ENCODE results near the gene PLA2G15. TPM values are rescaled to one million over a fixed set of nuclear protein-coding genes. Genes with fewer than 3 reads are reported as not detected.

PLA2G15 gene
- total RNA-seq, 4 donors from 2014 or later, result 10.4 to 22.0 (median 15.3) TPM

GRCh38 chr16:68236137-68236825 is 8.9 kb upstream of the PLA2G15 start:
- peak overlapping the region; percentile 85 to 89 (median 86) for H3K27ac ChIP-seq (replicated peaks in 1 of 4)
- no peaks in the 10 kb centered on the region for H3K27me3 ChIP-seq
- H3K4me1 ChIP-seq, result peaks cover 24 to 55% (median 36%) of the 10 kb centered on the region in 4 donors
- peaks cover 0 to 8% (median 5%) of the 10 kb centered on the region in 4 donors for H3K36me3 ChIP-seq
- peak in 1 of 2 donors; percentile 3 for TF ChIP-seq POLR2AphosphoS5 (IDR thresholded peaks at IDR 0.05)
- TF ChIP-seq, protein P1, sequence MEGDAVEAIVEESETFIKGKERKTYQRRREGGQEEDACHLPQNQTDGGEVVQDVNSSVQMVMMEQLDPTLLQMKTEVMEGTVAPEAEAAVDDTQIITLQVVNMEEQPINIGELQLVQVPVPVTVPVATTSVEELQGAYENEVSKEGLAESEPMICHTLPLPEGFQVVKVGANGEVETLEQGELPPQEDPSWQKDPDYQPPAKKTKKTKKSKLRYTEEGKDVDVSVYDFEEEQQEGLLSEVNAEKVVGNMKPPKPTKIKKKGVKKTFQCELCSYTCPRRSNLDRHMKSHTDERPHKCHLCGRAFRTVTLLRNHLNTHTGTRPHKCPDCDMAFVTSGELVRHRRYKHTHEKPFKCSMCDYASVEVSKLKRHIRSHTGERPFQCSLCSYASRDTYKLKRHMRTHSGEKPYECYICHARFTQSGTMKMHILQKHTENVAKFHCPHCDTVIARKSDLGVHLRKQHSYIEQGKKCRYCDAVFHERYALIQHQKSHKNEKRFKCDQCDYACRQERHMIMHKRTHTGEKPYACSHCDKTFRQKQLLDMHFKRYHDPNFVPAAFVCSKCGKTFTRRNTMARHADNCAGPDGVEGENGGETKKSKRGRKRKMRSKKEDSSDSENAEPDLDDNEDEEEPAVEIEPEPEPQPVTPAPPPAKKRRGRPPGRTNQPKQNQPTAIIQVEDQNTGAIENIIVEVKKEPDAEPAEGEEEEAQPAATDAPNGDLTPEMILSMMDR (IDR thresholded peaks at IDR 0.05), result no peak
- no peaks in the 10 kb centered on the region for H3K9me3 ChIP-seq
- intact Hi-C loops (cut with DNase I), result loop anchor here (5.0 kb wide), 1 partner anchor 149 kb away; the partner anchor contains the start of gene NFATC3
- peak overlapping the region; percentile 61 to 75 (median 68) for H3K4me3 ChIP-seq
- no peak for DNase-seq (ENCODE audit: extremely low spot score)
- WGBS, result 36% methylated on average over 14 of the region's 45 CpGs

- Histone ChIP-seq H3K36me3 (peaks cover 0 to 5% (median 1%) of the 10 kb centered on the region in 4 donors), H3K27me3 (no peaks in the 10 kb centered on the region), H3K4me1 (peaks cover 24 to 55% (median 36%) of the 10 kb centered on the region in 4 donors), H3K9me3 (no peaks in the 10 kb centered on the region), H3K4me3 (peak overlapping the region; percentile 61 to 75 (median 68)), H3K27ac (replicated peaks in 1 of 4) (peak overlapping the region; percentile 85 to 89 (median 86))
- intact Hi-C loops (cut with DNase I), result loop anchor here (5.0 kb wide), 1 partner anchor 150 kb away; the partner anchor contains the start of gene NFATC3
- DNase-seq (ENCODE audit: extremely low spot score), result no peak
- TF ChIP-seq EP300 (IDR thresholded peaks at IDR 0.05) (no peak), POLR2A (IDR thresholded peaks at IDR 0.05; ENCODE audit: low read depth) (no peak)
- TF ChIP-seq, protein P1 (IDR thresholded peaks at IDR 0.05), result no peak
- WGBS, result 27% methylated on average over 6 of the region's 21 CpGs
These were observed 8.3 kb upstream of the PLA2G15 start for GRCh38 chr16:68236826-68237242.

DNA sequence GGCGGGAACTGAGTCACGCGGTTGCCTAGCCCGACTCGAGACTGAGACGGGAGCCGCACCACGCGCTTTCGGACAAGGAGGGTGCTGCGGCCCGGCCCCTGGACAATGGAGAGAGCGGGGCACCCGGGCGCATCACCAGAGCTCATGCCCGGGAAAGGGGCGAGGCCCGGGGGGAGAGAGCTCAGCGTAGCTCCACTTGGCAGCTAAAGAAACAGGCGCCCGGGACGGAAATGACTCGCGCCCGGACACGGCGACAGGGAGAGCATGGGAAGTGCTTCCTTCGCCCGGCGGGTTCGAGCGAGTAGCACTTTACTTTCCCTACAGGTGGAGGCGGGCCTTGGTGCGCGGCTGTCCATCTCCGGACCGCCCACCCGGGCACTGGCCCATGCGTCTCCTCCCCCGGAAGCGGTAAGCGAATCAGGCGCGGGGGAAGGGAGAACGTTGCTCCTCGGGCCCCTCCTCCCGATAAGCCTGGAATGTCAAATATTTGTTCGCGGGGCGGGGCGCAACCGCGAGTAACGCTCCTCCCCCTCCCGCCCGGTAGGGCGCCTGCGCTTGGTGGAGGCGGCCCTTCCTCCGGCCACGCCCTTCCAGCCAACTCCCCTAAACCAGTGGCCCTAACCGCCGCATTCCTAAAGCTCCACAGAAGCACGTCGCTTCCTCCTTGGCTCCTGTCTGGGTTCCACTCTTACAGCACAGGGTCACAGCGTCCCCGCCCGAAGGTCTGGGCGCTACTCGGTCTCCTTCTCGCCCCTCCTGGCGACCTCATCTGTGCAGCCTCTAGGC is 7.7 kb upstream of the PLA2G15 start:
- intact Hi-C loops (cut with DNase I), result loop anchor here (5.0 kb wide), 1 partner anchor 150 kb away; the partner anchor contains the start of gene NFATC3
- Histone ChIP-seq H3K27me3 (no peaks in the 10 kb centered on the region), H3K27ac (replicated peaks in 1 of 4) (peak overlapping the region; percentile 85 to 89 (median 86)), H3K4me1 (peaks cover 24 to 55% (median 36%) of the 10 kb centered on the region in 4 donors), H3K4me3 (peak overlapping the region; percentile 61 to 75 (median 68)), H3K36me3 (no peaks in the 10 kb centered on the region), H3K9me3 (no peaks in the 10 kb centered on the region)
- under 1% methylated on average over 28 of the region's 72 CpGs for WGBS
- peak; percentile 100 for DNase-seq (ENCODE audit: extremely low spot score)
- TF ChIP-seq POLR2AphosphoS5 (IDR thresholded peaks at IDR 0.05) (peak; percentile 95 to 98), POLR2A (IDR thresholded peaks at IDR 0.05; ENCODE audit: low read depth) (peak; percentile 52), EP300 (IDR thresholded peaks at IDR 0.05) (no peak)
- TF ChIP-seq, protein P1 (IDR thresholded peaks at IDR 0.05), result no peak

- TF ChIP-seq POLR2A (IDR thresholded peaks at IDR 0.05; ENCODE audit: low read depth), result no peak
- TF ChIP-seq, protein P1 (IDR thresholded peaks at IDR 0.05), result no peak
- TF ChIP-seq EP300 (IDR thresholded peaks at IDR 0.05), result no peak
- TF ChIP-seq POLR2AphosphoS5 (IDR thresholded peaks at IDR 0.05), result no peak
- no peak for DNase-seq (ENCODE audit: extremely low spot score)
- Histone ChIP-seq H3K4me3 (peak overlapping the region; percentile 61 to 75 (median 68)), H3K9me3 (no peaks in the 10 kb centered on the region), H3K4me1 (peaks cover 24 to 55% (median 36%) of the 10 kb centered on the region in 4 donors), H3K27ac (replicated peaks in 1 of 4) (peak overlapping the region; percentile 82 to 89 (median 86)), H3K27me3 (no peaks in the 10 kb centered on the region), H3K36me3 (no peaks in the 10 kb centered on the region)
- WGBS, result 30% methylated on average over 16 of the region's 20 CpGs
- intact Hi-C loops (cut with DNase I), result loop anchor here (5.0 kb wide), 1 partner anchor 151 kb away; the partner anchor contains the start of gene NFATC3
These were observed 7.2 kb upstream of the PLA2G15 start for GRCh38 chr16:68238029-68238345.

All from esophagus muscularis mucosa (tissue), 4 donors.